Colonic mucosa (tissue), 4 donors: ENCODE data around the gene SLC26A2. TPM values are rescaled to one million over a fixed set of nuclear protein-coding genes. Genes with fewer than 3 reads are reported as not detected.

Experiments used
- DNase-seq: peaks from one replicate; pipeline ENCODE4 v3.0.0-alpha.2; 2020
- H3K27ac ChIP-seq: fragments of 200-600 bp; one replicate; pipeline ENCODE4 v1.8.0; 2021
- H3K27me3 ChIP-seq: fragments of 200-600 bp; one replicate; pipeline ENCODE4 v1.8.0; 2021
- H3K36me3 ChIP-seq: fragments of 200-600 bp; one replicate; pipeline ENCODE4 v1.8.0; 2021
- H3K4me1 ChIP-seq: fragments of 200-600 bp; one replicate; pipeline ENCODE4 v1.8.0; 2021; ENCODE audit warnings: mild to moderate bottlenecking
- H3K4me3 ChIP-seq: fragments of 200-600 bp; one replicate; pipeline ENCODE4 v1.8.0; 2021
- H3K9ac ChIP-seq, 2 donors: one replicate each; pipeline ENCODE4 v1.7.0; 2013; ENCODE audit warnings: control low read depth in 2 of 2, low read depth in 2 of 2, low read length in 2 of 2
- H3K9me3 ChIP-seq: fragments of 200-600 bp; one replicate; pipeline ENCODE4 v1.8.0; 2021
- CTCF ChIP-seq: fragments of 200-600 bp; IDR thresholded peaks from one replicate; pipeline ENCODE4 v1.8.0; 2022; ENCODE audit warnings: antibody characterized with exemption, mild to moderate bottlenecking
- intact Hi-C: fragments of 100-400 bp; cut with DNase I; formaldehyde crosslinking; loops from one replicate; pipeline ENCODE4 v1.14.1; 2022
- total RNA-seq, 2 donors: library from RNA; stranded (reverse); fragmentation: NEBNext Ultra II Directional in 1 of 2; extraction: Animal tissue kit (Norgen Biotek cat#: 25700) in 1 of 2; gene quantifications; one replicate each; pipeline ENCODE4 v1.2.1, GENCODE V29; 2021
- donor health status: healthy.
- donor health status: DM: no; HTN: no; CAD: no.
- donor health status: DM: no; HTN: no; CAD: no.

Gene SLC26A2
- total RNA-seq, 2 donors from 2014 or later = 339 to 770 TPM

GRCh38 chr5:149915392-149916260 is 44.9 kb upstream of the SLC26A2 start:
- intact Hi-C loops = no loop called here
- H3K4me1 ChIP-seq = no peaks in the 10 kb centered on the region
- TF ChIP-seq CTCF = no peak

GRCh38 chr5:149916334-149917072 is 44.1 kb upstream of the SLC26A2 start:
- H3K27ac ChIP-seq = no peak overlapping the region
- no peaks in the 10 kb centered on the region for H3K27me3 ChIP-seq
- DNase-seq = no peak
- intact Hi-C loops = no loop called here
- H3K4me1 ChIP-seq = no peaks in the 10 kb centered on the region
- no peak overlapping the region for H3K9ac ChIP-seq
- H3K9me3 ChIP-seq = no peaks in the 10 kb centered on the region
- no peaks in the 10 kb centered on the region for H3K36me3 ChIP-seq
- H3K4me3 ChIP-seq = no peak overlapping the region
- TF ChIP-seq CTCF = no peak

More at GRCh38 chr5:149915392-149916260, 44.9 kb upstream of the SLC26A2 start:
- no peak overlapping the region for H3K4me3 ChIP-seq
- no peak for DNase-seq
- no peaks in the 10 kb centered on the region for H3K27me3 ChIP-seq
- H3K36me3 ChIP-seq = no peaks in the 10 kb centered on the region
- H3K27ac ChIP-seq = no peak overlapping the region
- no peak overlapping the region for H3K9ac ChIP-seq
- no peaks in the 10 kb centered on the region for H3K9me3 ChIP-seq

- Histone ChIP-seq H3K4me3 (no peak overlapping the region), H3K9ac (no peak overlapping the region), H3K4me1 (no peaks in the 10 kb centered on the region), H3K9me3 (no peaks in the 10 kb centered on the region), H3K36me3 (no peaks in the 10 kb centered on the region), H3K27ac (no peak overlapping the region), H3K27me3 (no peaks in the 10 kb centered on the region)
- TF ChIP-seq CTCF = no peak
- intact Hi-C loops = no loop called here
- DNase-seq = no peak
Observed at GRCh38 chr5:149917073-149917676, 43.4 kb upstream of the SLC26A2 start.

GRCh38 chr5:149921597-149921996 is 39.0 kb upstream of the SLC26A2 start:
- no peak for TF ChIP-seq CTCF

GRCh38 chr5:149922950-149923349 is 37.6 kb upstream of the SLC26A2 start:
- Histone ChIP-seq H3K27me3 (no peaks in the 10 kb centered on the region), H3K9ac (no peak overlapping the region), H3K9me3 (no peaks in the 10 kb centered on the region), H3K4me1 (no peaks in the 10 kb centered on the region), H3K4me3 (no peak overlapping the region), H3K27ac (no peak overlapping the region), H3K36me3 (no peaks in the 10 kb centered on the region)
- TF ChIP-seq CTCF = no peak
- no peak for DNase-seq
- intact Hi-C loops = no loop called here

More at GRCh38 chr5:149921597-149921996, 39.0 kb upstream of the SLC26A2 start:
- DNase-seq = no peak
- intact Hi-C loops = no loop called here
- no peaks in the 10 kb centered on the region for H3K27me3 ChIP-seq
- H3K9ac ChIP-seq = no peak overlapping the region
- H3K36me3 ChIP-seq = no peaks in the 10 kb centered on the region
- H3K4me1 ChIP-seq = no peaks in the 10 kb centered on the region
- no peak overlapping the region for H3K4me3 ChIP-seq
- no peak overlapping the region for H3K27ac ChIP-seq
- no peaks in the 10 kb centered on the region for H3K9me3 ChIP-seq
